ENCODE results near the gene TTC21B. TPM values are rescaled to one million over a fixed set of nuclear protein-coding genes. Genes with fewer than 3 reads are reported as not detected.
"Not testable (repeated sequence)": the region's sequence is repeated elsewhere in the genome, so short reads cannot be mapped to it uniquely, and the experiment has no call there.

Gene TTC21B
- total and polyA plus RNA-seq, 4 experiments from 2014 or later = 6.3 to 30.4 (median 17.5) TPM

DNA sequence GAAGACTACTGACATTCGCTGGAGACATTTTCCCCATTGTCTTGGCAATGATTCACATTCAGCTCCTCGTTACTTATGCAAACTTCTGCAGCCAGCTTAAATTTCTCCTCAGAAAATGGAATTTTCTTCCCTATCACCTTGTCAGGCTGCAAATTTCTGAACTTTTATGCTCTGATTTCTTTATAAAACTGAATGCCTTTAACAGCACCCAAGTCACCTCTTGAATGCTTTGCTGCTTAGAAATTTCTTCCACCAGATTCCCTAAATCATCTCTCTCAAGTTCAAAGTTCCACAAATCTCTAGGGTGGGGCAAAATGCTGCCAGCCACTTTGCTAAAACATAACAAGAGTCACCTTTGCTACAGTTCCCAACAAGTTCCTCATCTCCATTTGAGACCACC is 92.5 kb downstream of the TTC21B start:
- peaks cover 20 to 32% of the 10 kb centered on the region in 2 donors for H3K36me3 Mint-ChIP-seq
- H3K9me3 ChIP-seq (ENCODE audit: control insufficient read depth in 1 of 2, low read length in 2 of 2); H3K4me3 ChIP-seq (ENCODE audit: low read length in 2 of 2); H3K27me3 Mint-ChIP-seq; H3K4me3 Mint-ChIP-seq; H3K27ac Mint-ChIP-seq; H3K27ac ChIP-seq (ENCODE audit: low read depth, low read length); H3K4me1 ChIP-seq (ENCODE audit: insufficient read depth, low read length); POLR2A ChIA-PET (ENCODE audit: partially characterized antibody); intact Hi-C loops (cut with micrococcal nuclease); CTCF ChIA-PET (ENCODE audit: partially characterized antibody); H3K27me3 ChIP-seq (ENCODE audit: insufficient read depth, low read length); DNase-seq; H3K4me1 Mint-ChIP-seq; H3K36me3 ChIP-seq (ENCODE audit: insufficient read depth, low read length): not testable (repeated sequence)
- H3K9me3 Mint-ChIP-seq = peaks cover 0 to 29% (median 17%) of the 10 kb centered on the region in 8 donors

DNA sequence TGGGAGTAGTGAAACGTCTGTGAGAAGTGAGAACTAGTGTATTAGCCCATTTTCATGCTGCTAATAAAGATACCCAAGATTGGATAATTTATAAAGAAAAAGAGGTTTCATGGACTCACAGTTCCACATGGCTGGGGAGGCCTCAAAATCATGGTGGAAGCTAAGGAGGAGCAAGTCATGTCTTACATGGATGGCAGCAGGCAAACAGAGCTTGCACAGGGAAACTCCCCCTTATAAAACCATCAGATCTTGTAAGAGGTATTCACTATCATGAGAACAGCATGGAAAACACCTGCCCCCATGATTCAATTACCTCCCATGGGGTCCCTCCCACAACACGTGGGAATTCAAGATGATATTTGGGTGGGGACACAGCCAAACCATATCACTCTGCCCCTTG is 93.9 kb downstream of the TTC21B start:
- peaks cover 22 to 39% of the 10 kb centered on the region in 2 donors for H3K36me3 Mint-ChIP-seq

DNA sequence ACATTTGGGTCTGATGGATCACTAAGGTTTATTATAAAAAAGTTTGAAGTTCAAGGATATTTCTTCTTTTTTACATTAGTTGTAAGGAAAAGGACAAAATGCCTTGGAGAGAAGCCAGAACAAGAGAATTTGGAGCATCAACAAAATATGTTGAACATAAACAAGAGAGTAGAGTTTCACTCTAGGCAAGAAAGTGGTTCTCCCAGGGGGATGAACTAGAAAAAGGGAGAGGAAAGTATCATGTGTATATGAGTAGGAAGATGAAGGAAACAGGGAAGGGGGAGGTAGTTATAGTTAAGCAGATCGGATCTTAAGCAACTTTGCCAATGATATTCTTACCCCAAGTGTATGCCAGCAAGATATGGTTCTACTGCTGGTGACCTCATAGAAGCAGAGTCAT is 95.7 kb downstream of the TTC21B start:
- DNase-seq = no peak
- CTCF ChIA-PET (ENCODE audit: partially characterized antibody) = no interaction called here
- POLR2A ChIA-PET (ENCODE audit: partially characterized antibody) = no interaction called here
- H3K27me3 ChIP-seq (ENCODE audit: insufficient read depth, low read length) = no peaks in the 10 kb centered on the region
- H3K4me3 ChIP-seq (ENCODE audit: low read length in 2 of 2) = no peak overlapping the region
- Mint-ChIP-seq H3K27ac (no peak overlapping the region), H3K4me1 (no peaks in the 10 kb centered on the region), H3K9me3 (peaks cover 7 to 41% (median 32%) of the 10 kb centered on the region in 8 donors), H3K27me3 (no peaks in the 10 kb centered on the region), H3K4me3 (no peak overlapping the region), H3K36me3 (peaks cover 32 to 55% of the 10 kb centered on the region in 2 donors)
- H3K27ac ChIP-seq (ENCODE audit: low read depth, low read length) = no peak overlapping the region
- H3K4me1 ChIP-seq (ENCODE audit: insufficient read depth, low read length) = no peaks in the 10 kb centered on the region
- intact Hi-C loops (cut with micrococcal nuclease) = no loop called here
- H3K9me3 ChIP-seq (ENCODE audit: control insufficient read depth in 1 of 2, low read length in 2 of 2) = peaks cover 0 to under 1% of the 10 kb centered on the region in 2 donors
- no peaks in the 10 kb centered on the region for H3K36me3 ChIP-seq (ENCODE audit: insufficient read depth, low read length)

More for the DNA sequence above, 93.9 kb downstream of the TTC21B start:
- H3K27me3 Mint-ChIP-seq; H3K4me3 ChIP-seq (ENCODE audit: low read length in 2 of 2); H3K4me1 Mint-ChIP-seq; H3K9me3 ChIP-seq (ENCODE audit: control insufficient read depth in 1 of 2, low read length in 2 of 2); H3K27ac Mint-ChIP-seq; CTCF ChIA-PET (ENCODE audit: partially characterized antibody); H3K27ac ChIP-seq (ENCODE audit: low read depth, low read length); H3K4me1 ChIP-seq (ENCODE audit: insufficient read depth, low read length); H3K27me3 ChIP-seq (ENCODE audit: insufficient read depth, low read length); POLR2A ChIA-PET (ENCODE audit: partially characterized antibody); intact Hi-C loops (cut with micrococcal nuclease); DNase-seq; H3K36me3 ChIP-seq (ENCODE audit: insufficient read depth, low read length); H3K4me3 Mint-ChIP-seq: not testable (repeated sequence)
- peaks cover 0 to 29% (median 18%) of the 10 kb centered on the region in 8 donors for H3K9me3 Mint-ChIP-seq

DNA sequence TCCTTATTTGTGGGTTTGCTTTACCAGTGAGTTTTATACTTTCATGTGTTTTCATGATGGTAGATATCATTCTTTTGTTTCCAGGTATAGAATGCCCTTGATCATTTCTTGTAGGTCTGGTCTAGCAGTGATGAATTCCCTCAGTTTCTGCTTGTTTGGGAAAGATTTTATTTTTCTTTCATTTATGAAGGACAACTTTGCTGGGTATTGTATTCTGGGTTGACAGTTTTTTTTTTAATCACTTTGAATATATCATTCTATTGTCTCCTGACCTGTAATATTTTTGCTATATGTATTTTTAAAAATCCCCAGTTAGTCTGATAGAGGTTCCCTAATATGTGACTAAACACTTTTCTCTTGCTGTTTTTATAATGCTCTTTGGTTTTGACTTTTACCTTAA is 101.2 kb downstream of the TTC21B start:
- POLR2A ChIA-PET (ENCODE audit: partially characterized antibody) = no interaction called here
- CTCF ChIA-PET (ENCODE audit: partially characterized antibody) = no interaction called here
- H3K9me3 Mint-ChIP-seq = peaks cover 11 to 52% (median 37%) of the 10 kb centered on the region in 8 donors

DNA sequence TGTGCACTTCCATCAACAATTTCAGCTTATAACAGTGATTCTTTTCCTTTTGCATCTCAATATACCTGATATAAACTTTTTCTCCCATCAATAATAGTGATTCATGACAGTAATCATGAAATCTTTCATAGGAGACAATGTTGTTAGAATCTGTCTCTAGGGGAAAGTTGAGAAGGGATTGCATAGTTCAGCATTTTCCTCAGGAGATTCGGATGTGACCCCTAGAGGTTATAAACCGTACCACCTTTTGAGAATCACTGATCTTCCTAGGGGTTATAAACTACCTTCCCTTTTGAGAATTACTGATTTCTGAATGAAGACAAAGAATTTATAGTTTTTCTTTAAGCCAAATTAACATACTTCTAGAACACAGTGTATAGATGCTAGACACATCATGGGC is 106.6 kb downstream of the TTC21B start:
- H3K9me3 ChIP-seq (ENCODE audit: control insufficient read depth in 1 of 2, low read length in 2 of 2) = no peaks in the 10 kb centered on the region
- peaks cover 0 to 27% (median 17%) of the 10 kb centered on the region in 8 donors for H3K9me3 Mint-ChIP-seq
- H3K36me3 ChIP-seq (ENCODE audit: insufficient read depth, low read length) = no peaks in the 10 kb centered on the region
- H3K27me3 ChIP-seq (ENCODE audit: insufficient read depth, low read length) = no peaks in the 10 kb centered on the region
- no peak for DNase-seq
- no peaks in the 10 kb centered on the region for H3K4me1 ChIP-seq (ENCODE audit: insufficient read depth, low read length)
- no peak overlapping the region for H3K27ac ChIP-seq (ENCODE audit: low read depth, low read length)
- intact Hi-C loops (cut with micrococcal nuclease) = no loop called here
- H3K27me3 Mint-ChIP-seq = no peaks in the 10 kb centered on the region
- CTCF ChIA-PET (ENCODE audit: partially characterized antibody) = no interaction called here
- no peak overlapping the region for H3K4me3 ChIP-seq (ENCODE audit: low read length in 2 of 2)
- H3K36me3 Mint-ChIP-seq = peaks cover 2 to 5% of the 10 kb centered on the region in 2 donors
- POLR2A ChIA-PET (ENCODE audit: partially characterized antibody) = interaction anchor here (0.9 kb wide), 1 partner anchor 12 kb away, joined by 6 read pairs; no protein-coding TSS in a partner anchor
- no peak overlapping the region for H3K27ac Mint-ChIP-seq
- no peak overlapping the region for H3K4me3 Mint-ChIP-seq
- H3K4me1 Mint-ChIP-seq = no peaks in the 10 kb centered on the region

More for the DNA sequence above, 101.2 kb downstream of the TTC21B start:
- H3K4me1 ChIP-seq (ENCODE audit: insufficient read depth, low read length) = no peaks in the 10 kb centered on the region
- no peaks in the 10 kb centered on the region for H3K27me3 Mint-ChIP-seq
- no peak overlapping the region for H3K4me3 ChIP-seq (ENCODE audit: low read length in 2 of 2)
- H3K36me3 Mint-ChIP-seq = peaks cover 27 to 39% of the 10 kb centered on the region in 2 donors
- H3K4me1 Mint-ChIP-seq = no peaks in the 10 kb centered on the region
- no peak overlapping the region for H3K27ac ChIP-seq (ENCODE audit: low read depth, low read length)
- no peak overlapping the region for H3K4me3 Mint-ChIP-seq
- H3K27ac Mint-ChIP-seq = peak overlapping the region in 1 of 7 donors; percentile 30
- H3K36me3 ChIP-seq (ENCODE audit: insufficient read depth, low read length) = no peaks in the 10 kb centered on the region
- peaks cover 0 to 7% of the 10 kb centered on the region in 2 donors for H3K9me3 ChIP-seq (ENCODE audit: control insufficient read depth in 1 of 2, low read length in 2 of 2)
- intact Hi-C loops (cut with micrococcal nuclease) = no loop called here
- H3K27me3 ChIP-seq (ENCODE audit: insufficient read depth, low read length) = no peaks in the 10 kb centered on the region
- DNase-seq = no peak

DNA sequence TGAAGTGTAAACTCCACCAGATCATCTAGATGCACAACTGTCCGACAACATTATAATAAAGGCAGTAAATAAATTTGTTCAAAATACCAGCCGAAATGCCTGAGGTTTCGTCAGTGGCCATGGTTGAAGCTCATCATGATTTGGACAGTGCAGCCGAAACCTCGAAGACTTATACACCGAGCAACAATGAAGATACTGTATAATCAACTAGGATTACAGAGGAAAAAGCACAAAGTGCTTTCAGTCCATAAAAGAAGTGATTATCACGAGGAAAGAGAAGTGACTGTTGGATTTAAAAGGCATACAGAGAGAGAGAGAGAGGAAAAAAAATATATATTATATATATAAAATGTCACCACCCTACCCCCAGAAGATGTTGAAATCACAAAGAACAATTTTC is 107.5 kb downstream of the TTC21B start:
- H3K27me3 Mint-ChIP-seq = no peaks in the 10 kb centered on the region
- Histone ChIP-seq H3K9me3 (ENCODE audit: control insufficient read depth in 1 of 2, low read length in 2 of 2) (no peaks in the 10 kb centered on the region), H3K4me3 (ENCODE audit: low read length in 2 of 2) (no peak overlapping the region), H3K27ac (ENCODE audit: low read depth, low read length) (no peak overlapping the region), H3K36me3 (ENCODE audit: insufficient read depth, low read length) (no peaks in the 10 kb centered on the region), H3K27me3 (ENCODE audit: insufficient read depth, low read length) (no peaks in the 10 kb centered on the region), H3K4me1 (ENCODE audit: insufficient read depth, low read length) (no peaks in the 10 kb centered on the region)
- no peak overlapping the region for H3K27ac Mint-ChIP-seq
- POLR2A ChIA-PET (ENCODE audit: partially characterized antibody) = no interaction called here
- CTCF ChIA-PET (ENCODE audit: partially characterized antibody) = interaction anchor here (1.0 kb wide), 1 partner anchor 10 kb away, joined by 3 read pairs; no protein-coding TSS in a partner anchor
- no peaks in the 10 kb centered on the region for H3K4me1 Mint-ChIP-seq
- intact Hi-C loops (cut with micrococcal nuclease) = no loop called here
- H3K36me3 Mint-ChIP-seq = peaks cover 2 to 5% of the 10 kb centered on the region in 2 donors
- no peak for DNase-seq
- peaks cover 0 to 18% (median 10%) of the 10 kb centered on the region in 8 donors for H3K9me3 Mint-ChIP-seq
- no peak overlapping the region for H3K4me3 Mint-ChIP-seq

DNA sequence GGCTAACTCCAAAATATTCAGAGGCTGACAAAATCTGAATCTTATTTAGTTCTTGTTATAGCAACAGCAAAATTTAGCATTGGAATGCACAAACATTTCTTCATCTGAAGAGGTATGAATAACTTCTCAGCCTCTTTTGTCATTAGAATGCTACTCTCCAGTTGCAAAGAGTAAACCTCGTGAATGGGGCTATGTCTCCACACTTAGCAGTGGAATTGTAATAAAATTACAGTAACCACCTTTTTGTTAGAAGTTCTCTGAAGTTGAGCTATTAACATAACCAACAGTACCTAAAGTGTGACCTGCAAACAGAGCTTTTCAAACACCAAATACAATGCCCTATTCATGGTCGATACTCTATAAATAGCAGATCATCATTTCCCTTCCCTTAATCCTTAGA is 109.4 kb downstream of the TTC21B start:
- intact Hi-C loops (cut with micrococcal nuclease) = no loop called here

DNA sequence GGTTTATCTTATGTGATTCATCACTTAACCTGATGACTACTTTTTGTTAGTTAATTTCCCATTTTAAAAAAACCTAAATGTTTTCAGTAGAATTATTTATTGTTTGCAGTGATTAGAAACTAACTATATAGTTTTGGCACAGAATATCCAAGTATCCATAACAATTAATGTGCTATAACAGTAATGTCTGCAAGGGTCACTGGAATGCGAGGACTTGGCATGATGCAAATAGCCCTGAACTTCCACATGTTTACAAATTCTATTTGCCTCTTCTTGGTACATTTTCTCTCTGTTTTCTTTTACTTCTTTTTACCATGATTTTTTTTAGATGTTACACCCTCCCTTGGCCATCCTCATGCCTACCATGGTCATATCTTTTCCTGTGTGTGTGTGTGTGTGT is 110.2 kb downstream of the TTC21B start:
- POLR2A ChIA-PET (ENCODE audit: partially characterized antibody) = no interaction called here
- H3K36me3 Mint-ChIP-seq = peaks cover 0 to 7% of the 10 kb centered on the region in 2 donors
- H3K4me3 Mint-ChIP-seq = no peak overlapping the region
- no peak overlapping the region for H3K27ac ChIP-seq (ENCODE audit: low read depth, low read length)
- H3K9me3 ChIP-seq (ENCODE audit: control insufficient read depth in 1 of 2, low read length in 2 of 2) = no peaks in the 10 kb centered on the region
- no peaks in the 10 kb centered on the region for H3K36me3 ChIP-seq (ENCODE audit: insufficient read depth, low read length)
- DNase-seq = no peak
- H3K27ac Mint-ChIP-seq = no peak overlapping the region
- H3K27me3 ChIP-seq (ENCODE audit: insufficient read depth, low read length) = no peaks in the 10 kb centered on the region
- H3K4me1 Mint-ChIP-seq = no peaks in the 10 kb centered on the region
- H3K27me3 Mint-ChIP-seq = no peaks in the 10 kb centered on the region
- CTCF ChIA-PET (ENCODE audit: partially characterized antibody) = no interaction called here
- peaks cover 0 to under 1% (median 0%) of the 10 kb centered on the region in 8 donors for H3K9me3 Mint-ChIP-seq
- H3K4me3 ChIP-seq (ENCODE audit: low read length in 2 of 2) = no peak overlapping the region
- no peaks in the 10 kb centered on the region for H3K4me1 ChIP-seq (ENCODE audit: insufficient read depth, low read length)
- intact Hi-C loops (cut with micrococcal nuclease) = no loop called here

More for the DNA sequence above, 109.4 kb downstream of the TTC21B start:
- Histone ChIP-seq H3K27ac (ENCODE audit: low read depth, low read length) (no peak overlapping the region), H3K4me1 (ENCODE audit: insufficient read depth, low read length) (no peaks in the 10 kb centered on the region), H3K4me3 (ENCODE audit: low read length in 2 of 2) (no peak overlapping the region), H3K36me3 (ENCODE audit: insufficient read depth, low read length) (no peaks in the 10 kb centered on the region), H3K9me3 (ENCODE audit: control insufficient read depth in 1 of 2, low read length in 2 of 2) (no peaks in the 10 kb centered on the region), H3K27me3 (ENCODE audit: insufficient read depth, low read length) (no peaks in the 10 kb centered on the region)
- H3K4me1 Mint-ChIP-seq = no peaks in the 10 kb centered on the region
- H3K9me3 Mint-ChIP-seq = peaks cover 0 to 5% (median 0%) of the 10 kb centered on the region in 8 donors
- H3K27me3 Mint-ChIP-seq = no peaks in the 10 kb centered on the region
- H3K36me3 Mint-ChIP-seq = peaks cover 0 to 3% of the 10 kb centered on the region in 2 donors
- ChIA-PET CTCF (ENCODE audit: partially characterized antibody) (no interaction called here), POLR2A (ENCODE audit: partially characterized antibody) (no interaction called here)
- H3K27ac Mint-ChIP-seq = no peak overlapping the region
- H3K4me3 Mint-ChIP-seq = no peak overlapping the region
- no peak for DNase-seq

All from CD4-positive, alpha-beta memory T cell (primary cell).